HG03039 (cell line): ENCODE results near the gene MAGEE1.

Source experiments
- ATAC-seq: cut with Tn5 transposase; IDR thresholded peaks from one replicate; pipeline ENCODE4 v1.9.1; 2021; ENCODE audit warnings: mild to moderate bottlenecking, moderate library complexity; ENCODE audit not compliant: unreplicated experiment

Gene MAGEE1, protein sequence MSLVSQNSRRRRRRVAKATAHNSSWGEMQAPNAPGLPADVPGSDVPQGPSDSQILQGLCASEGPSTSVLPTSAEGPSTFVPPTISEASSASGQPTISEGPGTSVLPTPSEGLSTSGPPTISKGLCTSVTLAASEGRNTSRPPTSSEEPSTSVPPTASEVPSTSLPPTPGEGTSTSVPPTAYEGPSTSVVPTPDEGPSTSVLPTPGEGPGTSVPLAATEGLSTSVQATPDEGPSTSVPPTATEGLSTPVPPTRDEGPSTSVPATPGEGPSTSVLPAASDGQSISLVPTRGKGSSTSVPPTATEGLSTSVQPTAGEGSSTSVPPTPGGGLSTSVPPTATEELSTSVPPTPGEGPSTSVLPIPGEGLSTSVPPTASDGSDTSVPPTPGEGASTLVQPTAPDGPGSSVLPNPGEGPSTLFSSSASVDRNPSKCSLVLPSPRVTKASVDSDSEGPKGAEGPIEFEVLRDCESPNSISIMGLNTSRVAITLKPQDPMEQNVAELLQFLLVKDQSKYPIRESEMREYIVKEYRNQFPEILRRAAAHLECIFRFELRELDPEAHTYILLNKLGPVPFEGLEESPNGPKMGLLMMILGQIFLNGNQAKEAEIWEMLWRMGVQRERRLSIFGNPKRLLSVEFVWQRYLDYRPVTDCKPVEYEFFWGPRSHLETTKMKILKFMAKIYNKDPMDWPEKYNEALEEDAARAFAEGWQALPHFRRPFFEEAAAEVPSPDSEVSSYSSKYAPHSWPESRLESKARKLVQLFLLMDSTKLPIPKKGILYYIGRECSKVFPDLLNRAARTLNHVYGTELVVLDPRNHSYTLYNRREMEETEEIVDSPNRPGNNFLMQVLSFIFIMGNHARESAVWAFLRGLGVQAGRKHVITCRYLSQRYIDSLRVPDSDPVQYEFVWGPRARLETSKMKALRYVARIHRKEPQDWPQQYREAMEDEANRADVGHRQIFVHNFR

DNA sequence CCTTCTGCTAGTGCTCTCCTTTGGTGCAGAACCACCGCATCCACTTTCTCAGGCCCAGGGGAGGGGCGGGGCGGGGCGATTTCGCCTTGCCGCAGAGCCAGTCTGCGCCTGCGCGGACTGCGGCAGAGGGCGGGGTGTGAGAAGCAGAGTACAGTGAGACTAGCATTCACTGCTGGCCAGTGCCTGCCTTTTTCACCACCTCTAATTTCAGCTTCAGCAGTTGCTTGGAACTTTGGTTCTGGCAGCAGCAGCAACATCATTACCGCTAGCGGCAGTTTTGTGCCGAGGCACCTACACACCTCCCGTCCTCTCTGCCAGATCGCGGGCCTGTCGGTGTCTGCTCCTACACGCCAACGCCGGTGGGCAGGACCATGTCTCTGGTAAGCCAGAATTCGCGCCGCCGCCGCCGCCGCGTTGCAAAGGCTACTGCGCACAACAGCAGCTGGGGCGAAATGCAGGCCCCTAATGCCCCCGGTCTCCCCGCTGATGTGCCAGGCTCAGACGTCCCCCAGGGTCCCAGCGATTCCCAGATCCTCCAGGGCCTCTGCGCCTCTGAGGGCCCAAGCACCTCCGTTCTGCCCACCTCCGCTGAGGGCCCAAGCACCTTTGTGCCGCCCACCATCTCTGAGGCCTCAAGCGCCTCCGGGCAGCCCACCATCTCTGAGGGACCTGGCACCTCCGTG lies at the start of gene MAGEE1:
Gene MAGEE1, plus strand, starts transcription at position 151 of the 683 bp plus-strand sequence. Its CDS starts 221 bp downstream, at position 372.
- ATAC-seq, result peak; percentile 89

- ATAC-seq, result no peak
These were observed 28.5 kb upstream of the MAGEE1 start for GRCh38 chrX:76398970-76399369.

- ATAC-seq, result no peak
These were observed 19.7 kb upstream of the MAGEE1 start for GRCh38 chrX:76407795-76408194.

DNA sequence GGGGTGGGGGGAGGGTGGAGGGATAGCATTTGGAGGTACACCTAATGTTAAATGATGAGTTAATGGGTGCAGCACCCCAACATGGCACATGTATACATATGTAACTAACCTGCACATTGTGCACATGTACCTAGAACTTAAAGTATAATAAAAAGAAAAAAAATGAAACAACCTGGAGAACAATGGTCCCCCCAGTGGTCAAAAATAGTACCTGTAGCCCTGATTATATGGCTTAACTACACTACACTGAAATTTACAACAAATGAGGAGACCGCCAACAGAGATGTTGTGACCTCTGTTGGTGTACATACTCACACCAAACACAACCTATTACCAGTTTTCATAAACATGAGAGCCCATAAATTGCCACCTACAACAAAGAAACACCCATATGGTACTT lies 7.3 kb upstream of the MAGEE1 start:
- ATAC-seq, result no peak

DNA sequence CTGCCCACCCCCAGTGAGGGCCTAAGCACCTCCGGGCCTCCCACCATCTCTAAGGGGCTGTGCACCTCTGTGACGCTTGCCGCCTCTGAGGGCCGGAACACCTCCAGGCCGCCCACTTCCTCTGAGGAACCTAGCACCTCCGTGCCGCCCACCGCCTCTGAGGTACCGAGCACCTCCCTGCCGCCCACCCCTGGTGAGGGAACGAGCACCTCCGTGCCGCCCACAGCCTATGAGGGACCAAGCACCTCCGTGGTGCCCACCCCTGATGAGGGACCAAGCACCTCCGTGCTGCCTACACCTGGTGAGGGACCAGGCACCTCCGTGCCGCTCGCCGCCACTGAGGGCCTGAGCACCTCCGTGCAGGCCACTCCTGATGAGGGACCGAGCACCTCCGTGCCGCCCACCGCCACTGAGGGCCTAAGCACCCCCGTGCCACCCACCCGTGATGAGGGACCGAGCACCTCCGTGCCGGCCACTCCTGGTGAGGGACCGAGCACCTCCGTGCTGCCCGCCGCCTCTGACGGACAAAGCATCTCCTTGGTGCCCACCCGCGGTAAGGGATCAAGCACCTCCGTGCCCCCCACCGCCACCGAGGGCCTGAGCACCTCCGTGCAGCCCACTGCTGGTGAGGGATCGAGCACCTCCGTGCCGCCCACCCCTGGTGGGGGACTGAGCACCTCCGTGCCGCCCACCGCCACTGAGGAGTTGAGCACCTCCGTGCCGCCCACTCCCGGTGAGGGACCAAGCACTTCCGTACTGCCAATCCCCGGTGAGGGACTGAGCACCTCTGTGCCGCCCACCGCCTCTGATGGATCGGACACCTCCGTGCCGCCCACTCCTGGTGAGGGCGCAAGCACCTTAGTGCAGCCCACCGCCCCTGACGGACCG lies 977 bp downstream of the MAGEE1 start:
- peak; percentile 28 for ATAC-seq

DNA sequence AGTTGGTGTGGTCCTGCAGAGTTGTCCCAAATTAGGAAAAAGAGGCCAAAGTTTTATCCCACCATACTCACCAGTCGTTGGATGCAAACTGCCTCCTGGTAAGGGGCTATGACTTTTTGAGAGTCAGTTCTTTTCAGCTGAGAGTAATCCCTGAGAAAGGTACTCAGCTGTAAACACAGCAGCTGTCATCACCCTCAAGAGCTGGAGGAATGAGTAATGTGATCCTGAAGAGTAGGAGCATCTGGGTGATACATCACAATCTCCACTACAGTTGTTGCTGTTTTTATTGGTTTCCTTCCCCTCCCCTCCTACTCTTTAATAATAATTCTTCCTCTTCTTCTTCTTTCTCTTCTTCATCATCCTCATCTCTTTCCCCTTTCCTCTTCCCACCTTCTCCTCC lies 5.7 kb downstream of the MAGEE1 start:
- no peak for ATAC-seq

DNA sequence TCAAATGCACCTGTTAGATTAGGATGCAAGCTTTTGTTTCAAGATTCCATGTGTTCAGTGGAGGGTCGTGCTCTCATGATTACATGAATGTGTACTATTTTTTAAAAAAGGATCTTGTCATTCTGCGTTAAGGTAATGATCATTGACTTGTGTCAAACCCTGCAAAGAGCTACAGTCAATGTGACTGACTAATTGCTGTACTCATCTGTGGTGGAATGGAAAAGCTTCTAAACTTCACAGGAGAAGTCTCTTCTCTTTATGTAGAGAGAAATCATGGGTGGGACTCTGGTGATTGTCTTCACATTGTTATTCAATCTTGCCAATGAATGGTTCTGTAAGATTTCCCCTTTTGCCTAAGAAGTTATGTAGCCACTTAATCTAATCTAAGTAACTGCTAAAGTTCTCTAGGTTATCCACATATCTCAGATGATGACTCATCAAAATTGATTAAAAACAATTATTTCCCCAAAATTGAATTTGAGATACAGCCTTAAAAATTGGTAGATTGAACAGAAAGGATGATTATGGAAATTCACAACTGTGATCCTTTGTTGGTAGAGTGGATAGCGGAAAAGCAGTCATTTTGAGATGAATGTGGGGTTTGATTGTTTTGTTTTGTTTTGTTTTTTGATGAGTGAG lies 6.7 kb downstream of the MAGEE1 start:
- ATAC-seq, result no peak

DNA sequence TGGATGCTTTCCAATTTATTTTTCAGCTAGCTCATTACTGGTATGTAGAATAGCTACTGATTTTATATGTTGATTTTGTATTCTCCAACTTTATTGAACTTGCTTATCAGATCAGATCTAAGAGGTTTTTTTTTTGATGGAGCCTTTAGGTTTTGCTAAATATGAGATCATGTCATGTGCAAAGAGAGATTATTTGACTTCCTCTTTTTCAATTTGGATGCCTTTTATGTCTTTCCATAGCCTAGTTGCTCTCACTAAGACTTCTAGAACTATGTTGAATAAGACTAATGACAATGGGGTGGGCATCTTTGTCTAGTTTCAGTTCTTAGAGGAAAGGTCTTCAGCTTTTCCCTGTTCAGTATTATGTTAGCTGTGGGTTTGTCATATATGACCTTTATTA lies 11.7 kb downstream of the MAGEE1 start:
- no peak for ATAC-seq

DNA sequence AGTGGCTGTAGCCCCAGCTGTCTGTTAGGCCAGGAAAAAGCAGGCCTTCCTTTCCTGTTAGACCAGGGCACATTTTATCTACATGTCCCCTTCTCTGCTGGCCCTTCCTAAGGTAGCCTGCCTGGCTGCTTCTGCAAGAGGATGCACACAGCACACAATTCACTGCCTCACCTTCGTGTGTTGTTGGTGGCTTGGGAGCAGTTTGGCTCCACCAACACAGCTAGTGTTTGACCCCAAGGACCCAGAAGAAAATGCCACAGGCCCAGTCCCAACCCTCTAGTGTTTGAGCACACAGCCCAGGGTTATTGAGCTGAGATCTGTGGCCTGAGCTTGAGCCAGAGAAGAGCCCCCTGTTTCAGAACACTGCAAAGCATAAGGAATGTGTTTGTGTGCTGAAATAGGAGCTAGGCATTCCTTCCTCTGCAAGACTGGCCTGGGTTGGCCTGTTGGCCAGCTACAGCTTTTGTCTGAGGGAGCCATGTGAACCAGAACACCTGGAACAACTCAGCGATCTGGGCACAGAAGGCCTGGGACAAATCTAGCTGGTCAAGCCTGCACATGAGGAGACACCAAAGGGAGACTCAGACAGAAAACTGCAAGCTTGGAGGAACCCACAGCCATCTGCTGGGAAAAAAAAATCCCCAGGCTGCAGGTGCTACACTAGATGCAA lies 26.4 kb downstream of the MAGEE1 start:
- ATAC-seq, result no peak

GRCh38 chrX:76454456-76454927 lies 27.0 kb downstream of the MAGEE1 start:
- ATAC-seq, result no peak

- no peak for ATAC-seq
These were observed 49.8 kb downstream of the MAGEE1 start for GRCh38 chrX:76477353-76477752.
